Mucosa of descending colon (tissue), 3 donors: ENCODE data around the gene RASAL1. TPM values are rescaled to one million over a fixed set of nuclear protein-coding genes. Genes with fewer than 3 reads are reported as not detected.

Experiments used
- ATAC-seq: fragments of 200-7000 bp; cut with Tn5 transposase; one replicate; pipeline ENCODE4 v1.9.1; 2020; ENCODE audit warnings: mild to moderate bottlenecking, moderate library complexity
- DNase-seq, 3 donors: peaks; one replicate each; pipeline ENCODE4 v3.0.0-alpha.2; 2020
- H3K36me3 ChIP-seq: fragments of 200-600 bp; one replicate; pipeline ENCODE4 v1.8.0; 2021; ENCODE audit warnings: low read depth, mild to moderate bottlenecking
- H3K4me1 ChIP-seq: fragments of 200-600 bp; one replicate; pipeline ENCODE4 v1.8.0; 2021; ENCODE audit warnings: low read depth, mild to moderate bottlenecking
- H3K4me3 ChIP-seq: fragments of 200-600 bp; one replicate; pipeline ENCODE4 v1.8.0; 2021; ENCODE audit warnings: mild to moderate bottlenecking
- H3K9me3 ChIP-seq: fragments of 200-600 bp; one replicate; pipeline ENCODE4 v1.8.0; 2021; ENCODE audit warnings: mild to moderate bottlenecking
- intact Hi-C, 2 donors: fragments of 100-400 bp; cut with DNase I in 1 of 2; cut with micrococcal nuclease in 1 of 2; formaldehyde crosslinking; loops; one replicate each; pipeline versions ENCODE4 v1.11.0 to v1.11.1; 2022; cut with DNase I, micrococcal nuclease
- total RNA-seq, 3 donors: library from RNA; stranded (reverse); fragmentation: NEBNext Ultra II Directional in 2 of 3; extraction: Animal tissue kit (Norgen Biotek cat#: 25700) in 2 of 3; gene quantifications; one replicate each; pipeline versions ENCODE4 v1.2.1 to v1.2.4, GENCODE V29; 2021 to 2023
- TF ChIP-seq, protein P1 (sequence below): fragments of 200-600 bp; IDR thresholded peaks from one replicate; pipeline ENCODE4 v1.8.0; 2022; ENCODE audit warnings: antibody characterized with exemption, mild to moderate bottlenecking
- donor health status: DM: no; HTN: no; CAD: no; lungs with moderate emphysema.
- donor health status: DM: no; HTN: no; CAD: no.
- donor health status: DM: no; HTN: yes; CAD: no.

Gene RASAL1
- total RNA-seq, 3 donors from 2014 or later, result 3.3 to 7.9 (median 6.5) TPM

- ATAC-seq, result no peak
Measured at GRCh38 chr12:113064395-113065125, 71.0 kb downstream of the RASAL1 start.

DNA sequence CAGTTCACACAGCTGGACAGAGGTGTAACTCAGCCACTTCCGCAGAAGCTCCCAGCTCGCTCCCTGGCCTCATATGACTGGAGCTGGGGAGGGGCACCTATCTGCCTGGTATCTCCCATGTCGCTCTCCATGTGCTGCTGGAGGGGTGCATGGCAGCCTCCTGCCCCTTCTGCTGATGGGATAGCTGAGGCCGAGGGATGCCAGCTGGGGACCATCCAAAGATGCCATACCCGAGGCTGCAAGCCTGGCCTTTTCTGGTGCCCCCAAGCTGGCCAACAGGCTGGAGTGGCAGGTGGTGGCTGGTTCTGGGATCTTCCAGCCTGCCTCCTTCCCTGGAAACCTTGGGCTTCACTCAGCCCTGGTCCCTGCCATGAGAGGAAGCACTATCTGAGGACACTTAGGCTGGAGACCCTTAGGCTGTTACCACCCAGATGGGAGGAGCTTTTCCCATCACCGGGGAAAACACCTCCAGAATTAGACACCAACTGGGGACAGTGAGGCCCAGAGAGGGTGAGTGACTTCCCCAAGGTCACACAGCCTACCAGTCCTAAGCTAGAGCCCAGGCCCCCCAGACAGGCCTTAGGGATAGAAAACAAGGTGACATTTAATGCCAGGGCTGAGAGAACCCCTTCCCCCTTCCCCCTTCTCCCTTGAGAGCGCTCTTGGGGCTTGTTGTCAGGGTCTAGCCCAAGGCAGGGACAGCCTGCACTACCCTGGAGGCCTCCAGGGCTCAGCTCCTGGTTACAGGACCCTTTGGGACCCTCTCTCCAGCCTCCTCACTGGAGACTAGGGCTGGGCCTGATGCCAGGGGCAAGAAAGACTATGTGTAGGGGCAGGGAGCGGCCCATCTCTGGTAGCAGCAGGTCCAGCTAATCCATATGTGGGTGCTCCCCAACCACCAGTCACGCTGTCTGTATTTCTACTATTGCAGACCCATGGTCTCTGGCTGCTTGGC lies 71.9 kb downstream of the RASAL1 start:
- Histone ChIP-seq H3K4me1 (no peaks in the 10 kb centered on the region), H3K4me3 (no peak overlapping the region), H3K9me3 (no peaks in the 10 kb centered on the region), H3K36me3 (no peaks in the 10 kb centered on the region)
- TF ChIP-seq, protein P1, sequence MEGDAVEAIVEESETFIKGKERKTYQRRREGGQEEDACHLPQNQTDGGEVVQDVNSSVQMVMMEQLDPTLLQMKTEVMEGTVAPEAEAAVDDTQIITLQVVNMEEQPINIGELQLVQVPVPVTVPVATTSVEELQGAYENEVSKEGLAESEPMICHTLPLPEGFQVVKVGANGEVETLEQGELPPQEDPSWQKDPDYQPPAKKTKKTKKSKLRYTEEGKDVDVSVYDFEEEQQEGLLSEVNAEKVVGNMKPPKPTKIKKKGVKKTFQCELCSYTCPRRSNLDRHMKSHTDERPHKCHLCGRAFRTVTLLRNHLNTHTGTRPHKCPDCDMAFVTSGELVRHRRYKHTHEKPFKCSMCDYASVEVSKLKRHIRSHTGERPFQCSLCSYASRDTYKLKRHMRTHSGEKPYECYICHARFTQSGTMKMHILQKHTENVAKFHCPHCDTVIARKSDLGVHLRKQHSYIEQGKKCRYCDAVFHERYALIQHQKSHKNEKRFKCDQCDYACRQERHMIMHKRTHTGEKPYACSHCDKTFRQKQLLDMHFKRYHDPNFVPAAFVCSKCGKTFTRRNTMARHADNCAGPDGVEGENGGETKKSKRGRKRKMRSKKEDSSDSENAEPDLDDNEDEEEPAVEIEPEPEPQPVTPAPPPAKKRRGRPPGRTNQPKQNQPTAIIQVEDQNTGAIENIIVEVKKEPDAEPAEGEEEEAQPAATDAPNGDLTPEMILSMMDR, result no peak
- ATAC-seq, result no peak
- DNase-seq, result no peak
- intact Hi-C loops, result no loop called here

More at GRCh38 chr12:113064395-113065125, 71.0 kb downstream of the RASAL1 start:
- intact Hi-C loops, result no loop called here
- H3K9me3 ChIP-seq, result no peaks in the 10 kb centered on the region
- DNase-seq, result no peak
- H3K36me3 ChIP-seq, result no peaks in the 10 kb centered on the region
- TF ChIP-seq, protein P1, result no peak
- H3K4me1 ChIP-seq, result no peaks in the 10 kb centered on the region
- no peak overlapping the region for H3K4me3 ChIP-seq

GRCh38 chr12:113062502-113063395 lies 72.8 kb downstream of the RASAL1 start:
- Histone ChIP-seq H3K4me3 (no peak overlapping the region), H3K9me3 (no peaks in the 10 kb centered on the region), H3K36me3 (no peaks in the 10 kb centered on the region), H3K4me1 (no peaks in the 10 kb centered on the region)
- TF ChIP-seq, protein P1, result no peak
- DNase-seq (no peak), ATAC-seq (peak; percentile 10)
- intact Hi-C loops, result no loop called here

DNA sequence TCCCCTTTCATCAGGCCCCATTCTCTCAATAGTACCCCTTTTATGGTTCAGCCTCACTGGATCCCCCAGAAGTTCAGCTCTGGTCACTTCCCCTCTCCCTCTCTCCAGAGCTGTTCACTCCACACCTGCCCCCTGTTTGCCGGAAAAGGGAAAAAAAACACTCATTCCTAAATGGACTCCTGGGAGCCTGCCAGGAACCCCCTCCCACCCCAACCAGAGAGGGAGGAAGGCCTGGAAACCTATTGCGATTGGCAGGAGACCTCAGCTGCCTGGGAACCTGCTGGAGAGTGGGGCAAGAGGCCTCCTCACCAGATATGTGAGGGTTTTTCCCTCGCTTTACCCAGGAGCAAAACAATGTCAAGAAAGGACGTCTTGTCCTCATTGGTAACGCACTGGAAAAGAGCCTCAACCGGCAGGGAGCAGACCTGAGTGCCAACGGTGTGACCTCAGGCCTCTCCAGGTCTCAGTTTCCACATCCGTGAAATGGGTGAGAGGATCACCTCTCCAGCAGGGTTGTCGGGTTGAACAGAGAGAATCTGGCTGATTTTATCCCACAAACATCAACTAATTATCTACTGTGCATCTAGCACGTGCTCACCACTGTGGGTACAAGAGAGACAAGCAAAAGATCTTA lies 74.4 kb downstream of the RASAL1 start:
- DNase-seq (no peak), ATAC-seq (no peak)
- H3K9me3 ChIP-seq, result no peaks in the 10 kb centered on the region
- intact Hi-C loops, result no loop called here
- TF ChIP-seq, protein P1, result no peak
- no peaks in the 10 kb centered on the region for H3K36me3 ChIP-seq
- H3K4me3 ChIP-seq, result no peak overlapping the region
- peaks cover 4% of the 10 kb centered on the region for H3K4me1 ChIP-seq
